Neural cell (in vitro differentiated cells): ENCODE data around the gene SIPA1L2. TPM values are rescaled to one million over a fixed set of nuclear protein-coding genes. Genes with fewer than 3 reads are reported as not detected.

Source experiments
- H2AFZ ChIP-seq: fragments of 200-600, 300-800 bp; sonication (generic), shearing (Covaris generic); 2 replicates; pipeline ENCODE4 v1.6.0; 2014; ENCODE audit warnings: low read depth, mild to moderate bottlenecking, antibody characterized with exemption, low read length, moderate library complexity
- H3F3A ChIP-seq: fragments of 200-600 bp; shearing (Covaris generic); 2 replicates; pipeline ENCODE4 v1.6.1; 2016; ENCODE audit warnings: mild to moderate bottlenecking, moderate library complexity, mixed read lengths, antibody characterized with exemption, low read length; ENCODE audit not compliant: insufficient read depth, poor library complexity, severe bottlenecking
- H3K27ac ChIP-seq: fragments of 200-600, 300-800 bp; sonication (generic), shearing (Covaris generic); 2 replicates; pipeline ENCODE4 v1.5.1; 2014; ENCODE audit warnings: mild to moderate bottlenecking, low read length, moderate library complexity
- H3K27me3 ChIP-seq: fragments of 300-800, 200-600 bp; sonication (generic), shearing (Covaris generic); 2 replicates; pipeline ENCODE4 v1.6.0; 2014; ENCODE audit warnings: mild to moderate bottlenecking, low read depth, low read length, moderate library complexity; ENCODE audit not compliant: insufficient read depth
- H3K36me3 ChIP-seq: fragments of 300-800, 200-600 bp; sonication (generic), shearing (Covaris generic); 2 replicates; pipeline ENCODE4 v1.5.1; 2014; ENCODE audit warnings: mild to moderate bottlenecking, antibody characterized with exemption, low read length, moderate library complexity; ENCODE audit not compliant: insufficient read depth
- H3K4me2 ChIP-seq: fragments of 300-800, 200-600 bp; sonication (generic), shearing (Covaris generic); 2 replicates; pipeline ENCODE4 v1.6.0; 2014; ENCODE audit warnings: mild to moderate bottlenecking, low read length
- H3K4me3 ChIP-seq: fragments of 300-800, 200-600 bp; sonication (generic), shearing (Covaris generic); 2 replicates; pipeline ENCODE4 v1.5.1; 2014; ENCODE audit warnings: mild to moderate bottlenecking, low read length, moderate library complexity
- H3K79me2 ChIP-seq: fragments of 200-600 bp; shearing (Covaris generic); replicated peaks from 2 replicates; pipeline ENCODE4 v1.6.0; 2014; ENCODE audit warnings: mild to moderate bottlenecking, low read length, moderate library complexity; ENCODE audit not compliant: insufficient read depth
- H3K9ac ChIP-seq: fragments of 300-800, 200-600 bp; sonication (generic), shearing (Covaris generic); 2 replicates; pipeline ENCODE4 v1.6.1; 2016; ENCODE audit warnings: mild to moderate bottlenecking, low read length, mixed read lengths
- H3K9me2 ChIP-seq: fragments of 200-600 bp; shearing (Covaris generic); 2 replicates; pipeline ENCODE4 v1.6.1; 2016; ENCODE audit warnings: mild to moderate bottlenecking, low read length, mixed read lengths; ENCODE audit not compliant: insufficient read depth
- H3K9me3 ChIP-seq: fragments of 200-600, 300-800 bp; sonication (generic), shearing (Covaris generic); 2 replicates; pipeline ENCODE4 v1.6.1; 2016; ENCODE audit warnings: mild to moderate bottlenecking, mixed run types, low read length, moderate library complexity, mixed read lengths
- H4K20me1 ChIP-seq: fragments of 200-600 bp; shearing (Covaris generic); 2 replicates; pipeline ENCODE4 v1.6.1; 2016; ENCODE audit warnings: mild to moderate bottlenecking, mixed run types; ENCODE audit not compliant: insufficient read depth
- EP300 ChIP-seq: fragments of 450-650 bp; conservative IDR thresholded peaks from 2 replicates; pipeline ENCODE4 v1.6.1; 2014; ENCODE audit warnings: antibody characterized with exemption, mild to moderate bottlenecking, moderate library complexity; ENCODE audit not compliant: poor library complexity, severe bottlenecking
- EZH2 ChIP-seq: fragments of 200-600, 300-800 bp; shearing (Covaris generic), sonication (generic); IDR thresholded peaks from 2 replicates; pipeline ENCODE4 v1.6.1; 2014; ENCODE audit warnings: antibody characterized with exemption, low read length, borderline replicate concordance, mild to moderate bottlenecking; ENCODE audit not compliant: insufficient read depth, poor library complexity, severe bottlenecking
- MXI1 ChIP-seq: fragments of 450-650 bp; conservative IDR thresholded peaks from 2 replicates; pipeline ENCODE4 v1.6.1; 2014; ENCODE audit warnings: antibody characterized with exemption, mild to moderate bottlenecking; ENCODE audit not compliant: poor library complexity, severe bottlenecking
- POLR2AphosphoS5 ChIP-seq: IDR thresholded peaks from 2 replicates; pipeline ENCODE4 v1.6.1; 2012
- RAD21 ChIP-seq: fragments of 450-650 bp; conservative IDR thresholded peaks from 2 replicates; pipeline ENCODE4 v1.6.1; 2014; ENCODE audit warnings: antibody characterized with exemption, mild to moderate bottlenecking, moderate library complexity
- SMC3 ChIP-seq: fragments of 450-650 bp; conservative IDR thresholded peaks from 2 replicates; pipeline ENCODE4 v1.6.1; 2014; ENCODE audit warnings: antibody characterized with exemption, mild to moderate bottlenecking, moderate library complexity; ENCODE audit not compliant: poor library complexity
- TAF1 ChIP-seq: IDR thresholded peaks from 2 replicates; pipeline ENCODE4 v1.6.1; 2012; ENCODE audit warnings: low read depth
- polyA plus RNA-seq: library from polyadenylated mRNA; depleted of rRNA; stranded (reverse); fragments of >200 nt; gene quantifications from 2 replicates; pipeline ENCODE4 v1.2.3, GENCODE V29; 2014
- TF ChIP-seq, protein P1 (sequence below): IDR thresholded peaks from 2 replicates; pipeline ENCODE4 v1.6.1; 2012; ENCODE audit warnings: borderline replicate concordance
- TF ChIP-seq, protein P2 (sequence below): fragments of 450-650 bp; IDR thresholded peaks from 2 replicates; pipeline ENCODE4 v1.5.1; 2014; ENCODE audit warnings: antibody characterized with exemption, mild to moderate bottlenecking, moderate library complexity; ENCODE audit not compliant: poor library complexity, severe bottlenecking

Gene SIPA1L2
- polyA plus RNA-seq, 1 donor from 2014 or later, result 5.6 TPM

DNA sequence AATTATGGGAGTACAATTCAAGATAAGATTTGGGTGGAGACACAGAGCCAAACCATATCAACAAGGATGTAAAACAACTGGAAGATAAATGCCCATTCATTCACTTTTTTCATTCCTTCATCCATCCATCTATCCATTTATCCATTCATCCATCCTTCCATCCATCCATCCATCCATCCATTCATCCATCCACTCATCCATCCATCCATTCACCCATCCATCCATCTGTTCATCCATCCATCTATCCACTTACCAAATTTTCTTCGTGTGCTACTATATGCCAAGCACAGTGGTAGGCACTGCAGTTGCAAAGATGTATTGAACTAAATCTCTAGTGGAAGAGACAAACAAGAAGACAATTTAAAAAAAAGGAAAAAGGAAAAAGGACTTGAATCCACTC is 14.3 kb upstream of the SIPA1L2 start:
- Histone ChIP-seq H2AFZ (no peak overlapping the region), H3K79me2 (no peaks in the 10 kb centered on the region), H3K27me3 (no peaks in the 10 kb centered on the region), H3K9me3 (no peaks in the 10 kb centered on the region), H3K4me2 (no peak overlapping the region), H3K9ac (no peak overlapping the region), H3K36me3 (no peaks in the 10 kb centered on the region), H3K9me2 (no peaks in the 10 kb centered on the region), H3K27ac (no peak overlapping the region), H3F3A (no peaks in the 10 kb centered on the region), H3K4me3 (no peak overlapping the region), H4K20me1 (no peaks in the 10 kb centered on the region)
- TF ChIP-seq MXI1 (no peak), EP300 (no peak), EZH2 (no peak), POLR2AphosphoS5 (no peak), RAD21 (no peak), SMC3 (no peak), TAF1 (no peak)
- TF ChIP-seq, protein P1, sequence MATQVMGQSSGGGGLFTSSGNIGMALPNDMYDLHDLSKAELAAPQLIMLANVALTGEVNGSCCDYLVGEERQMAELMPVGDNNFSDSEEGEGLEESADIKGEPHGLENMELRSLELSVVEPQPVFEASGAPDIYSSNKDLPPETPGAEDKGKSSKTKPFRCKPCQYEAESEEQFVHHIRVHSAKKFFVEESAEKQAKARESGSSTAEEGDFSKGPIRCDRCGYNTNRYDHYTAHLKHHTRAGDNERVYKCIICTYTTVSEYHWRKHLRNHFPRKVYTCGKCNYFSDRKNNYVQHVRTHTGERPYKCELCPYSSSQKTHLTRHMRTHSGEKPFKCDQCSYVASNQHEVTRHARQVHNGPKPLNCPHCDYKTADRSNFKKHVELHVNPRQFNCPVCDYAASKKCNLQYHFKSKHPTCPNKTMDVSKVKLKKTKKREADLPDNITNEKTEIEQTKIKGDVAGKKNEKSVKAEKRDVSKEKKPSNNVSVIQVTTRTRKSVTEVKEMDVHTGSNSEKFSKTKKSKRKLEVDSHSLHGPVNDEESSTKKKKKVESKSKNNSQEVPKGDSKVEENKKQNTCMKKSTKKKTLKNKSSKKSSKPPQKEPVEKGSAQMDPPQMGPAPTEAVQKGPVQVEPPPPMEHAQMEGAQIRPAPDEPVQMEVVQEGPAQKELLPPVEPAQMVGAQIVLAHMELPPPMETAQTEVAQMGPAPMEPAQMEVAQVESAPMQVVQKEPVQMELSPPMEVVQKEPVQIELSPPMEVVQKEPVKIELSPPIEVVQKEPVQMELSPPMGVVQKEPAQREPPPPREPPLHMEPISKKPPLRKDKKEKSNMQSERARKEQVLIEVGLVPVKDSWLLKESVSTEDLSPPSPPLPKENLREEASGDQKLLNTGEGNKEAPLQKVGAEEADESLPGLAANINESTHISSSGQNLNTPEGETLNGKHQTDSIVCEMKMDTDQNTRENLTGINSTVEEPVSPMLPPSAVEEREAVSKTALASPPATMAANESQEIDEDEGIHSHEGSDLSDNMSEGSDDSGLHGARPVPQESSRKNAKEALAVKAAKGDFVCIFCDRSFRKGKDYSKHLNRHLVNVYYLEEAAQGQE, result no peak
- TF ChIP-seq, protein P2, sequence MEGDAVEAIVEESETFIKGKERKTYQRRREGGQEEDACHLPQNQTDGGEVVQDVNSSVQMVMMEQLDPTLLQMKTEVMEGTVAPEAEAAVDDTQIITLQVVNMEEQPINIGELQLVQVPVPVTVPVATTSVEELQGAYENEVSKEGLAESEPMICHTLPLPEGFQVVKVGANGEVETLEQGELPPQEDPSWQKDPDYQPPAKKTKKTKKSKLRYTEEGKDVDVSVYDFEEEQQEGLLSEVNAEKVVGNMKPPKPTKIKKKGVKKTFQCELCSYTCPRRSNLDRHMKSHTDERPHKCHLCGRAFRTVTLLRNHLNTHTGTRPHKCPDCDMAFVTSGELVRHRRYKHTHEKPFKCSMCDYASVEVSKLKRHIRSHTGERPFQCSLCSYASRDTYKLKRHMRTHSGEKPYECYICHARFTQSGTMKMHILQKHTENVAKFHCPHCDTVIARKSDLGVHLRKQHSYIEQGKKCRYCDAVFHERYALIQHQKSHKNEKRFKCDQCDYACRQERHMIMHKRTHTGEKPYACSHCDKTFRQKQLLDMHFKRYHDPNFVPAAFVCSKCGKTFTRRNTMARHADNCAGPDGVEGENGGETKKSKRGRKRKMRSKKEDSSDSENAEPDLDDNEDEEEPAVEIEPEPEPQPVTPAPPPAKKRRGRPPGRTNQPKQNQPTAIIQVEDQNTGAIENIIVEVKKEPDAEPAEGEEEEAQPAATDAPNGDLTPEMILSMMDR, result no peak

DNA sequence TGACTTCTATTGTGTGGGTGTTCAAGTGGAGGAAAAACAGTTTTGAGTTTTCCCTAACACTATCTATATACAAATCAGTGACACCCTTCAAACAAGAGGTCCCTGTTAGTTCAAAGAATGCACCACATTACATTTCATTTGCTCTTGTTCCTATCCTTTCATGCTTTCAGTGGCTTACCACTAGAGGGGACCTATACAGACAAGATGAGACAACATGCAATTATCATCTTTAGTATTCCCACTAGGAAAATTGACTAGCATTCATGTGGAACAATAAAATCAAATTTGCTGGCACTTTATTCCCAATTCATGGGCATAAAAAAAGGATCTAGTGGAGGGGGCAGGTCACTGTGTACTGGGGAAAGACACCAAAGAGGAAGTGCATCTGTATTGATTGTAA is 13.3 kb upstream of the SIPA1L2 start:
- TF ChIP-seq, protein P1, result no peak
- TF ChIP-seq SMC3 (peak; percentile 55), EZH2 (no peak), TAF1 (no peak), RAD21 (no peak), EP300 (no peak)
- TF ChIP-seq, protein P2, result peak; percentile 53

More for the DNA sequence above, 13.3 kb upstream of the SIPA1L2 start:
- H3K27me3 ChIP-seq, result no peaks in the 10 kb centered on the region
- no peaks in the 10 kb centered on the region for H4K20me1 ChIP-seq
- no peaks in the 10 kb centered on the region for H3F3A ChIP-seq
- H3K4me2 ChIP-seq, result no peak overlapping the region
- H2AFZ ChIP-seq, result no peak overlapping the region
- no peak overlapping the region for H3K27ac ChIP-seq
- no peak overlapping the region for H3K9ac ChIP-seq
- H3K9me3 ChIP-seq, result no peaks in the 10 kb centered on the region
- H3K9me2 ChIP-seq, result no peaks in the 10 kb centered on the region
- H3K4me3 ChIP-seq, result no peak overlapping the region
- no peaks in the 10 kb centered on the region for H3K36me3 ChIP-seq
- H3K79me2 ChIP-seq, result no peaks in the 10 kb centered on the region
